22Rv1 (cell line): ENCODE measurements around the gene SRRD.
A peak's percentile ranks its signal among the peaks of the same experiment; 100 is the strongest.

Experiments used
- H3K27ac ChIP-seq: fragments of 450-650 bp; 2 replicates; pipeline ENCODE4 v1.5.1; 2017
- CTCF ChIP-seq: fragments of 450-650 bp; IDR thresholded peaks from 2 replicates; pipeline ENCODE4 v1.5.1; 2017; ENCODE audit warnings: mild to moderate bottlenecking
- ZFX ChIP-seq: fragments of 450-650 bp; IDR thresholded peaks from 2 replicates; pipeline ENCODE4 v1.6.1; 2017; ENCODE audit warnings: antibody characterized with exemption, borderline replicate concordance

The SRRD gene

GRCh38 chr22:26479043-26479791 lies 4.5 kb upstream of the SRRD start:
- no peak for TF ChIP-seq CTCF
- no peak for TF ChIP-seq ZFX
- H3K27ac ChIP-seq = no peak overlapping the region

- no peak for TF ChIP-seq ZFX
- no peak for TF ChIP-seq CTCF
- H3K27ac ChIP-seq = no peak overlapping the region
Measured at GRCh38 chr22:26479792-26480610, 3.7 kb upstream of the SRRD start.

GRCh38 chr22:26480611-26480932 lies 3.1 kb upstream of the SRRD start:
- no peak overlapping the region for H3K27ac ChIP-seq
- TF ChIP-seq ZFX (no peak), CTCF (no peak)

- H3K27ac ChIP-seq = no peak overlapping the region
- TF ChIP-seq ZFX (no peak), CTCF (no peak)
Measured at GRCh38 chr22:26481112-26481693, 2.5 kb upstream of the SRRD start.

- no peak overlapping the region for H3K27ac ChIP-seq
- TF ChIP-seq ZFX = no peak
- no peak for TF ChIP-seq CTCF
Measured at GRCh38 chr22:26481694-26482093, 2.0 kb upstream of the SRRD start.

GRCh38 chr22:26482161-26482560 lies 1.5 kb upstream of the SRRD start:
- TF ChIP-seq ZFX (no peak), CTCF (no peak)
- no peak overlapping the region for H3K27ac ChIP-seq

- peak overlapping the region; percentile 67 for H3K27ac ChIP-seq
- TF ChIP-seq CTCF (no peak), ZFX (no peak)
Measured at GRCh38 chr22:26483043-26483438, 636 bp upstream of the SRRD start.
